ENCODE measurements around the gene TET2. TPM values are rescaled to one million over a fixed set of nuclear protein-coding genes. Genes with fewer than 3 reads are reported as not detected.

TET2 gene
- total RNA-seq, 1 donor from 2014 or later, result 37.4 TPM

DNA sequence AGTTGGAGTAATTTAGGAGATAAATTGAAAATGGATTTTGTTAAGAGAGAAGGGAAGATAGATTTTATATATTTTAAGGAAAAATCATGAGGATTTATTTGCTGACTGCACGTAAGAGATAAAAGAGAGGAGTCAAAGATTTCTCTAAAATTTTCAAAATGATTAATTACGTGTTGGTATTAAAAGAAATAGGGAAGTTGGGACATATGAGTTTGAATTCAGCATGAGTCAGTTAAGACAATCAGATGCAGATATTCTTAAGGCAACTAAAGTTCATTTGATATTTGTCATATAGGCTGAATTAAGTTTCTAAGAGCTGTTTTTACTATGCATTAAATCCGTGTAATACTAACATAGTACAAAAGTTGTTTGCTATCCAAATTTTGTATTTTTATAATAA is 46.9 kb downstream of the TET2 start:
- no peak for DNase-seq
- TF ChIP-seq, protein P1, sequence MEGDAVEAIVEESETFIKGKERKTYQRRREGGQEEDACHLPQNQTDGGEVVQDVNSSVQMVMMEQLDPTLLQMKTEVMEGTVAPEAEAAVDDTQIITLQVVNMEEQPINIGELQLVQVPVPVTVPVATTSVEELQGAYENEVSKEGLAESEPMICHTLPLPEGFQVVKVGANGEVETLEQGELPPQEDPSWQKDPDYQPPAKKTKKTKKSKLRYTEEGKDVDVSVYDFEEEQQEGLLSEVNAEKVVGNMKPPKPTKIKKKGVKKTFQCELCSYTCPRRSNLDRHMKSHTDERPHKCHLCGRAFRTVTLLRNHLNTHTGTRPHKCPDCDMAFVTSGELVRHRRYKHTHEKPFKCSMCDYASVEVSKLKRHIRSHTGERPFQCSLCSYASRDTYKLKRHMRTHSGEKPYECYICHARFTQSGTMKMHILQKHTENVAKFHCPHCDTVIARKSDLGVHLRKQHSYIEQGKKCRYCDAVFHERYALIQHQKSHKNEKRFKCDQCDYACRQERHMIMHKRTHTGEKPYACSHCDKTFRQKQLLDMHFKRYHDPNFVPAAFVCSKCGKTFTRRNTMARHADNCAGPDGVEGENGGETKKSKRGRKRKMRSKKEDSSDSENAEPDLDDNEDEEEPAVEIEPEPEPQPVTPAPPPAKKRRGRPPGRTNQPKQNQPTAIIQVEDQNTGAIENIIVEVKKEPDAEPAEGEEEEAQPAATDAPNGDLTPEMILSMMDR (IDR thresholded peaks at IDR 0.05; ENCODE audit: partially characterized antibody, unreplicated experiment), result no peak
- Mint-ChIP-seq H3K36me3 (ENCODE audit: unreplicated experiment) (no peaks in the 10 kb centered on the region), H3K4me3 (ENCODE audit: unreplicated experiment) (no peak overlapping the region), H3K27me3 (ENCODE audit: unreplicated experiment) (peaks cover 2% of the 10 kb centered on the region), H3K27ac (ENCODE audit: unreplicated experiment) (no peak overlapping the region), H3K9me3 (ENCODE audit: unreplicated experiment) (no peaks in the 10 kb centered on the region), H3K4me1 (ENCODE audit: low read depth, unreplicated experiment) (peaks cover 13% of the 10 kb centered on the region)

DNA sequence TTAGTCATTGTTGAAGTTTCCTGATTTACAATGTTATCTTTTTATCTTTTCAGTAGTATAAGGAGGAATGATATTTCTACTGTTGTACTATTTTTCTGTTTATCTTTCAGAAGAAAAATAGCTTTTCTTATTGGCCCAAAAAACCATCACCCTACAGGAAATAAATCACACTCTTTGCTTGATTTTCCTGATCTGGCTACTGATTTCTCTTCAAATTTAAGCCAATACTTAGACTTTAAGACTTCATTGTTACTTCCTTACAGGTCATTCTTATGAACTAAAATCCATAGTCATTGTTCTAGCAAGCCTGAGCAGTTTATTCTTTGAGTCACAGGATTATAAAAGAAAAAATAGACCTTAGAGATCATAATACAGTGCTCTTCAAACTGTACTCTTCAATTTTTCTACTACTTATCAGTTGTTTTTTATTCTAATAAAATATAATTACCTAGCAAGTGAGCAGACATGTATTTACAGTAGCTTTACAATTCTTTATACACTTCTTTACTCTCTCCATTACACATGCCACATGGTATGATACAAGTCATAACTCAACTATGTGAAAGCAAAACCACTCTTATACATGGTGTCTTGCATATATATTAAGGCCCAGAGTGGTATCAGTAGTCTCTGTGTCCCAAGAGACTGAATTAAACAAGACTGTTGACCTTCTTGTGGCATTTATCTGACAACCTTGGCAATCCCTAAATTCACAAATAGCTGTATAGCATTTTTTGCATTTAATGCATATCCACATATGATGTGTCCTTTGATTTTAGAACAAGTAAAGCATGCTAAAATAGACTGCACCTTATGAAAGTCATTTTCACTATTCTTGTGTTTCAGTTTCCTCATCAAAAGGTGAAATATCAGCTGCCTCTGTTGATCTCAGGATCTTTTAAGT is 47.9 kb downstream of the TET2 start:
- H3K9me3 Mint-ChIP-seq (ENCODE audit: unreplicated experiment), result peaks cover under 1% of the 10 kb centered on the region
- no peak overlapping the region for H3K4me3 Mint-ChIP-seq (ENCODE audit: unreplicated experiment)
- H3K27me3 Mint-ChIP-seq (ENCODE audit: unreplicated experiment), result peaks cover 2% of the 10 kb centered on the region
- H3K4me1 Mint-ChIP-seq (ENCODE audit: low read depth, unreplicated experiment), result peaks cover 15% of the 10 kb centered on the region
- DNase-seq, result no peak
- no peaks in the 10 kb centered on the region for H3K36me3 Mint-ChIP-seq (ENCODE audit: unreplicated experiment)
- H3K27ac Mint-ChIP-seq (ENCODE audit: unreplicated experiment), result no peak overlapping the region
- TF ChIP-seq, protein P1 (IDR thresholded peaks at IDR 0.05; ENCODE audit: partially characterized antibody, unreplicated experiment), result no peak

DNA sequence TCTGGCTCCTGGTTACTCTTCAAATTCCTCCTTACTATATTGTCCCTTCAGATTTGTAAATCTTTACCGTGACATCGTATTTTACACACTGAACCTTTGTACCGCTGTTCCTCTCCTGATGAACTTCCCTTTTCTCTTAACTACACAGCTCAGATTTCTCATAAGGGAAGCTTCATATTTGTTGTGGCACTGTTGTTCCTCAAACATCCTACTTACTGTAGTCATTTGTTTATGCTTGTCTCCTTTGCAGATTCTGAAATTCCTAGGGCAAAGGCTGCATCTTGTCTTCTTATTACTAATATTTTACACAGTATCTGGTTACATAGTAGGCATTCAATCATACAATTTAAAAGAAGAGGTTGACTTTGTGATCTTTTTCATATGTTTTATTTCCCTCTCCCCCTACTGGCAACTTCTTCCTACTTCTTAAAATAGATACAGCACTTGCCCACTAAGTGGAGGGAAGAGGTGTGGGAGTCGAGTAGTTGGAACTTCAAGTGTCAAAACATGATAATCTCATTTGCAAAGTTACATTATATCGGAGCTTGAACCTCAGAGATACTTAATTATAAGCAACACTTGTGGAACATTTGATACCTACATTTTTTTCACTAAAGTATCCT is 50.0 kb downstream of the TET2 start:
- no peaks in the 10 kb centered on the region for H3K36me3 Mint-ChIP-seq (ENCODE audit: unreplicated experiment)
- no peak for DNase-seq
- peaks cover 19% of the 10 kb centered on the region for H3K4me1 Mint-ChIP-seq (ENCODE audit: low read depth, unreplicated experiment)
- H3K27me3 Mint-ChIP-seq (ENCODE audit: unreplicated experiment), result peaks cover 2% of the 10 kb centered on the region
- no peak overlapping the region for H3K27ac Mint-ChIP-seq (ENCODE audit: unreplicated experiment)
- H3K9me3 Mint-ChIP-seq (ENCODE audit: unreplicated experiment), result peaks cover 4% of the 10 kb centered on the region
- H3K4me3 Mint-ChIP-seq (ENCODE audit: unreplicated experiment), result no peak overlapping the region
- TF ChIP-seq, protein P1 (IDR thresholded peaks at IDR 0.05; ENCODE audit: partially characterized antibody, unreplicated experiment), result no peak

DNA sequence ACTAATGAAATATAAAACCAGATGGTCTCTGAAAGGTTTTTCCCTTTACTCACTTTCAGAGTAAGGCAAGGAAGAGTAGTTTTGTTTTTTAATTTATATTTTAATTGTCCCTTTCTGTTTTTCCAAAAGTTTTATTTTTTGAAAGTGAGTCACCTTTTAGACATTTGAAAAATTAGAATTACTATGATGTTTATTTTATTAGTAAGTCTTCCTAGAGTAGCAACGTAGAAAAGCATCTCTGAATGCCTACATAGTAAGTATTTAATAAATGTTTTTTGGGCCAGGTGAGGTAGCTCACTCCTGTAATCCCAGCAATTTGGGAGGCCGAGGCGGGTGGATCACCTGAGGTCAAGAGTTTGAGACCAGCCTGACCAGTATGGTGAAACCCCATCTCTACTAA is 51.1 kb downstream of the TET2 start:
- peaks cover 2% of the 10 kb centered on the region for H3K27me3 Mint-ChIP-seq (ENCODE audit: unreplicated experiment)
- H3K9me3 Mint-ChIP-seq (ENCODE audit: unreplicated experiment), result peaks cover 4% of the 10 kb centered on the region
- H3K4me1 Mint-ChIP-seq (ENCODE audit: low read depth, unreplicated experiment), result peaks cover 16% of the 10 kb centered on the region
- H3K36me3 Mint-ChIP-seq (ENCODE audit: unreplicated experiment), result no peaks in the 10 kb centered on the region
- no peak for DNase-seq
- no peak overlapping the region for H3K4me3 Mint-ChIP-seq (ENCODE audit: unreplicated experiment)
- TF ChIP-seq, protein P1 (IDR thresholded peaks at IDR 0.05; ENCODE audit: partially characterized antibody, unreplicated experiment), result no peak
- H3K27ac Mint-ChIP-seq (ENCODE audit: unreplicated experiment), result no peak overlapping the region

DNA sequence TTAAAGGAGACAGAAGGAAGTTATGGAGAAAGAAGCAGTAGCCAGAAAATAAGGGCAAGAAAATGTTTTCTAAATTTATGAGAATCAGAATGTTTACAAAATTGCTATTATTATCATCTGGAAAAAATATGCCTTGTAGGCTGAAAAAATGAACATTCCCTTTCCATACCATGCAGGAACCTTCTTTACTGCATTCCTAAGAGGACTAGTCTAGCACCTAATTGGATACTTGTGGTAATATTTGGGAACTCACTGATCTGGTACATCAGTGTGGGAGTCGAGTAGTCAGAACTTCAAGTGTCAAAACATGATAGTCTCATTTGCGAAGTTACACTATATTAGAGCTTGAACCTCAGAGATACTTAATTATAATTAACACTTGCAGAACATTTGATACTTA is 51.9 kb downstream of the TET2 start:
- Mint-ChIP-seq H3K9me3 (ENCODE audit: unreplicated experiment) (peaks cover 4% of the 10 kb centered on the region), H3K4me3 (ENCODE audit: unreplicated experiment) (no peak overlapping the region), H3K36me3 (ENCODE audit: unreplicated experiment) (no peaks in the 10 kb centered on the region), H3K27ac (ENCODE audit: unreplicated experiment) (no peak overlapping the region), H3K4me1 (ENCODE audit: low read depth, unreplicated experiment) (peaks cover 16% of the 10 kb centered on the region), H3K27me3 (ENCODE audit: unreplicated experiment) (no peaks in the 10 kb centered on the region)
- no peak for DNase-seq
- TF ChIP-seq, protein P1 (IDR thresholded peaks at IDR 0.05; ENCODE audit: partially characterized antibody, unreplicated experiment), result no peak
